ENCODE measurements around the gene TEAD1.
A peak's percentile ranks its signal among the peaks of the same experiment; 100 is the strongest.

The TEAD1 gene

DNA sequence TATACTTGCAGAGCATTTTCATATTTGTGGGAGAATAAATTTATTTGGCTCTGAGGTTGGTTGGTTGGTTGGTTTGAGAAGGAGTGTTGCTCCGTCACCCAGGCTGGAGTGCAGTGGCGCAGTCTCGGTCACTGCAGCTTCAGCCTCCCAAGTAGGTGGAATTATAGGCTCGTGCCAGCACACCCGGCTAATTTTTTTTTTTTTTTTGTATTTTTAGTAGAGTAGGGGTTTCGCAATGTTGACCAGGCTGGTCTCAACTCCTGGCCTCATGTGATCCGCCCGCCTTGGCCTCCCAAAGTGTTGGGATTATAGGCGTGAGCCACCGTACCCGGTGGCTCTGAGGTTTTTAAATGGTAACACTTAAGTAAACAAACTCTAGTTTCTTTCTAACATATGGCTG lies 161.1 kb downstream of the TEAD1 start:
- Histone ChIP-seq H3K27ac (no peak overlapping the region), H3K4me3 (no peak overlapping the region)

GRCh38 chr11:12838463-12839123 lies 164.4 kb downstream of the TEAD1 start:
- peak overlapping the region in 2 of 7 experiments; percentile 6 to 20 for H3K4me3 ChIP-seq

DNA sequence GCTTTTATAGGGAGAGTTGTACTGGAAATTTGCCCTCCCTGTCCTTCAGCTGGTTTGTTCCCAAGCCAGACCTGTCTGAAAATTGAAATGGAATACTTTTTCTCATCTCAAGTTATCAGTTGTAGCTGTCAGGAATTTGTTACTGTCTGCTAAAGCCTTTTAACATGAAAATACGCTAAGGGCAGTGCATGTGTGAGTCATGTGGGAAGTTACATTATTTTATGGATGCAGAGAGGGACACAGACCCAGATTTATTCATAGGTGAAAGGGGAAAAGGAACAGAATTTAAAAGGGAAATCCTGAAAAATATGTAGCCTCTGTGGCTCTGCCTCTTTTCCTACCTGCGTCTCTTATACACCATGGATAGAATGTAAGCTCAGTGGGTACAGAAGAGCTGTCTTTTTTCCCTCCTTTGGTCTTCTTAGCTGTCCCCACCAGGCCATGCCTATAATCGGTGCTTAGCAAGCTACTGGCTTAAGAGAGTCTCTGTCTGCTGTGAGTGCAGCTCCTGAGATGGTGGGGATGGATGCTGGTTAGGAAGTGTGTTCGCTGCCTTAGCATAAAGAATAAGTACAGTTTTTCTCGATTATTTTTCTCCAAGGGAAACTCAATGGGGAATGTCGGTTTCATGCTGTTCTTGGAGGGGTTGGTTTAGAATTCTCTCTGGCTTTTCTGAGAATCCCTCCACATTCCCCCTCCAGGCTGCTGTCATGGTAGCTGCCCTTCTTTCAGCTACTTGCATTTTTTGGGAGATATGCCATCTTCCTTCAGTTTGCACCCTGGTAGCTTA lies 166.8 kb downstream of the TEAD1 start:
- H3K4me3 ChIP-seq: no peak overlapping the region
- H3K27ac ChIP-seq: peak overlapping the region in 4 of 21 experiments; percentile 1 to 32 (median 27)

More at GRCh38 chr11:12838463-12839123, 164.4 kb downstream of the TEAD1 start:
- H3K27ac ChIP-seq: peak overlapping the region in 16 of 21 experiments; percentile 0 to 81 (median 54)

DNA sequence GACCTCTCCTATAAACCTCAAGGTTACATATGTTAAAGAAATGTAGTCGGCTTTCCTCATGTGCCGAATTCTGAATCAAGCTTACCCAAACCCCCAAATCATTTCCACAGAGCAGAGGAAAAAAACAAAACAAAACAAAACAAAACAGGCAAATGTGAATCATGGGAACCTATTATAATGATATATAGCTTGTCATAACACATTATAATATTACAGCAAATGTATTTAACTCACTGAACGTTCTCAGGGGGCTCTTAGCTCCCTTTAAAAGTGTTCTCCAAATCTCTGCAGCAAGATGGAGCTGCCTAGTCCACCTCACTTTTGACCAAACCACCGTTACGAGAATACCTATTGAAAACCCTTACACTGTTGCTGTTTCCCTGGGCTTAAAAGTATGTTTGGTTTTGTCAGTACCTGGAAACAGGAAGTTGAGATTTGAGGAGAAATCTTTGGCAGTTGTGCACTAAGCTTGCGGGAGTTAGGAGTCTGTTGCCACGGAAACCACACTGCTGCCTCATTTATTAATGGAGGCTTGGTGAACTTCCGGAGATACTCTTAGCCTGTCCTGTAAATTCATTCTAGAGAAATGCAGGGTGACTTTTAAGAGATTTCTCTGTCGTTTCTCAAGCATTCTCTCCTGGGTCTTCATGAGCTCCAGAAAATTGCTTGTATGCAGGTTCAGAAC lies 167.9 kb downstream of the TEAD1 start:
- Histone ChIP-seq H3K27ac (peak overlapping the region in 8 of 21 experiments; percentile 1 to 28 (median 11)), H3K4me3 (no peak overlapping the region)

DNA sequence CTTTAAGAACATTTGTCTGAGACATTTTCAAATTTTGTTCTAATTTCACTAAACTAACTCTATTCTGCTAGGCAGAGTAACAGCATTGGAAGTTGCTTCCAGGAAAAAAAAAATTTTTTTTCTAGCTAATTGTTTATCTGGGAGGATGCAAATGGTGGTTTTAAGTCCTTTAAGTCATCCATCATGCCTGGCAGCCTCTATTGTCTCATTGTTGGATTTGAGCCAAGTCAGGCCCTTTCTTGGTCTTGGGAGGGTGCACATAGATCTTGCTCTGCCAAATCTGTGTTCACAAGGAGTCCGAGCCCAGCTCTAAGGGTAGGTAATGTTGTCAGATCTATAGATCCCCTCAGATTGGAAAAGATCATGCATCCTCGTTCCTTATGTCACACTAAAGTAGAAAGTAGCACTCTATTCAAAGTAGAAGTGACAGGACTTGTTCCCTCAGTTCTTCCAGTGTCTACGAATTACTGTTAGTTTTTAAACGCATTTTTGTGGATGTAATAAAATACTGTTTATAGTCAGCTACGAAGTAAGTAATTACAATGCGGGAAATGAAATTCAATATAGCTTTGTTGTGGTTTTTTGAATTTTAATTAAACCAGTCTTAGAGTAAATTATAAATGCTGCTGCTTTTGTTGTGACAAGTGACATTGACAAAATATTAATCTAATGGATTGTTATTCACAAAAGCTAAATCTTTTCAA lies 168.9 kb downstream of the TEAD1 start:
- Histone ChIP-seq H3K4me3 (no peak overlapping the region), H3K27ac (no peak overlapping the region)

DNA sequence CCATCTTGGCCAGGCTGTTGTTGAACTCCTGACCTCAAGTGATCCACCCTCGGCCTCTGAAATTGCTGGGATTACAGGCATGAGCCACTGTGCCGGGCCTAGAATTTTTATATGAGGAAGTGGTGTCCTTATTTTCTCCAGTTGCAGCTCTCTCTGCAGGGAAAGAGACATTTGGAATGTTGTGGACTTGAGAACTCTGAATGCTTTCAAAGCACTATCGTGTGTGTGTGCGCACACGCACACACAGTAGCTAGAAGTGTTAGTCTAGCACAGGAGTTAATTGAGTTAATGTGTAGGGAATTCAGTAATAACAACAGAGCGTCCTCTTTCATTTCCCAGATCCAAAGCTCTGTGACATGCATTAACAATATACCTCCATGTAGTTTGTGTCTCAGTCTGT lies 170.9 kb downstream of the TEAD1 start:
- no peak overlapping the region for H3K4me3 ChIP-seq
- peak overlapping the region in 1 of 21 experiments; percentile 40 for H3K27ac ChIP-seq

- H3K27ac ChIP-seq: peak overlapping the region in 3 of 21 experiments; percentile 0 to 36 (median 13)
Measured at GRCh38 chr11:12845739-12846358, 171.6 kb downstream of the TEAD1 start.

DNA sequence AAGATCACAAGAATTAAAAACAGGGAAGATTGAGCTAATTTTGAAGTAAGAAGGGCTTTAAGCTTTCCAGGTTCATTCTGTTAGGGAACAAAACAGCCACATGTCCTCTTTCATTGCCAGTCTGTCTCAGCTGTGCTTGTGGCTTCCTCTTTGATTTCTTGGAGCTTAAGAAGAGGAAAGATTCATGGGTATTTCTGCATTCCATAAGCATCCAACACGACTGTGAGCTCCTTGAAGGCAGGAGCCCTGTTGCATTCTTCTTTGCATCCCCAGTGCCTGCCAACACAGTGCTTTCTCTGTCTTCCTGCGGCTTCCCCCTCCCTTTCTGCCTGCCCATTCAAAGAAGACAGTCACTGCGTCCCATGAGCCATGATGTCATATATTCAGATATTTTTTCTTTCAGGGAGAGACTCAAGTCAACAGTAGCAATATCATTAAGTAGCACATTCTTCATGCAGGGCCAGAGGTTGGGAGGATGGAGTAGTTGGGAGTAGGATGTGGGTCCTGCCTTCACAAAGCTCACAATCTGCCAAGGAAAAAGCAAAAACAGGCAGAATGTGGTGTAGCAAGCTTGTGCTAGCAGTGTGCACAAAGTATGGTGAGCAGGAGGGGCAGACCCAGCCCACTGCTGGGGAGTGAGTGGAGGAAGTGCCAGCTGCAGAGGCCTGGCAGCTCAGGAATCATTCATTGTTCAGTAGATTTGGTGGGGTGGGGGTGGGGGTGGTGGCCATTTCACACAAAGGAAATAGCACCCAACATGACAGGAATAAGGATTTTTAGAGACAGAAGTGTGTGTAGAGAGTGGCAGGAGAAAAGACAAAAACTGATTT lies 172.8 kb downstream of the TEAD1 start:
- H3K27ac ChIP-seq: peak overlapping the region in 1 of 21 experiments; percentile 0
- H3K4me3 ChIP-seq: no peak overlapping the region

More at GRCh38 chr11:12845739-12846358, 171.6 kb downstream of the TEAD1 start:
- H3K4me3 ChIP-seq: no peak overlapping the region

DNA sequence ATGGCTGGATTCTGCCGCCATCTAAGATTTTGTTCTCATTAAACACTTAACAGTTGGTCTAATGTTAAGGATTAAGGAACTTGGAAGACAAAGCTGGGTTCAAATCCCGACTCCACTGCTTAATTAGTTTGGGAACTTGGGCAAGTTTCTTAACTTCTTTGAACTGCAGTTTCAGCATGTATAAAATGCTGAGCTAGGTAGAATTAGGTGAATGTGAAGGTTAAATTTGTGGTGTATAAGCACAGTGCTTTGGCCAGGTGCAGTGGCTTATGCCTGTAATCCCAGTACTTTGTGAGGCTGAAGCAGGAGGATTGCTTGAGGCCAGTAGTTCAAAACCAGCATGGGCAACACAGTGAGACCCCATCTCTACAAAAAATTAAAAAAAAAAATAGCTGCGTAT lies 174.2 kb downstream of the TEAD1 start:
- no peak overlapping the region for H3K27ac ChIP-seq
- H3K4me3 ChIP-seq: no peak overlapping the region

DNA sequence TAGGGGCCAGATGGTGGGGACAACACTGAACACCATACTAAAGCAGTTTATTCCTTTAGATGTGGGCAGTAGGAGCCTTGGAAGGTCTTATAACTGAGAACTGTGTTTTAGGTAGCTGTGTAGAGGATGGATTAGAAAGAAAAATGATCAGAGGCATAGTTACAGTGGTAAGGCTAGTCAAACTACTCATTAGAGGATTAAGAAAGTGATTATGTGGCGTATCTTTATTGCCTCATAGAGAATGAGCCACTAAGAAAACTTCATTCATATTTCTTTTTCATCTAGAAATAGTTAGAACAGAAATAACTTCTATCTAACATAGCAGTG lies 179.1 kb downstream of the TEAD1 start:
- no peak overlapping the region for H3K27ac ChIP-seq

GRCh38 chr11:12853652-12854296 lies 179.6 kb downstream of the TEAD1 start:
- Histone ChIP-seq H3K4me3 (no peak overlapping the region), H3K27ac (no peak overlapping the region)

More for the DNA sequence above, 179.1 kb downstream of the TEAD1 start:
- H3K4me3 ChIP-seq: no peak overlapping the region

DNA sequence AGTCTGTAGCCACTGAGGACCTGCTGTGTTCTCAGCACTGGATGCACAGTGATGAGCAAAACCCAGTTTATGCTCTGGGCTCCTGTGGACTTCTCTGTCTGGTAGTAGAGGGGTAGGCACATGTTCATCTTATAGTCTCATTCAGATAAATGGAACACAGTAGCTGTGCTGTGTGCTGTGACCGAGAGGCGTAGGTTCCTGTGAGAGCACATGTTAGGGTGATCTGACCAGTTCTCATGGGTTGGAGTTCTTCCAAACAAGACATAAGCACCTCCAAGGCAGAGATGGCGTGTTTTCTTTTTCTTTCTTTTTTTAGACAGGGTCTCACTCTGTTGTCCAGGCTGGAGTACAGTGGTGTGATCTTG lies 180.1 kb downstream of the TEAD1 start:
- no peak overlapping the region for H3K4me3 ChIP-seq
- no peak overlapping the region for H3K27ac ChIP-seq

DNA sequence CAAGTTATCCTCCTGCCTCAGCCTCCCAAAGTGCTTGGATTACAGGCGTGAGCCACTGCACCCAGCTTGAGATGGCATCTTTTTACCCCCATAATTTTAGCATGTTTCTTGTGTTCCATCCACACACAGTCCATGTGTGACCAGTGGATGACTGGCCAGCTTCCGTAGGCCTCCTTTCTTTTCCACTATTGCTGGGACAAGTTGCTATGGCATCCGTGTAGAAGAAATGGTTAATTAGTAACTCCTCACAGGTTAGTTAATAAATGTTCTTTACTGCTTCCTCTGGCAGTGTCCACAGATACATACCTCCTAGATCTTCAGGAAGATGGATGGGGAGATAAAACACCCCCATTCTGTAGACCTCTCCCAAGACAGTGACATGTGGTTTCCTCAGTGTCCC lies 180.6 kb downstream of the TEAD1 start:
- Histone ChIP-seq H3K4me3 (no peak overlapping the region), H3K27ac (no peak overlapping the region)

- Histone ChIP-seq H3K27ac (no peak overlapping the region), H3K4me3 (no peak overlapping the region)
Measured at GRCh38 chr11:12856338-12856737, 182.1 kb downstream of the TEAD1 start.

GRCh38 chr11:12857572-12857971 lies 183.4 kb downstream of the TEAD1 start:
- no peak overlapping the region for H3K27ac ChIP-seq
- H3K4me3 ChIP-seq: no peak overlapping the region

DNA sequence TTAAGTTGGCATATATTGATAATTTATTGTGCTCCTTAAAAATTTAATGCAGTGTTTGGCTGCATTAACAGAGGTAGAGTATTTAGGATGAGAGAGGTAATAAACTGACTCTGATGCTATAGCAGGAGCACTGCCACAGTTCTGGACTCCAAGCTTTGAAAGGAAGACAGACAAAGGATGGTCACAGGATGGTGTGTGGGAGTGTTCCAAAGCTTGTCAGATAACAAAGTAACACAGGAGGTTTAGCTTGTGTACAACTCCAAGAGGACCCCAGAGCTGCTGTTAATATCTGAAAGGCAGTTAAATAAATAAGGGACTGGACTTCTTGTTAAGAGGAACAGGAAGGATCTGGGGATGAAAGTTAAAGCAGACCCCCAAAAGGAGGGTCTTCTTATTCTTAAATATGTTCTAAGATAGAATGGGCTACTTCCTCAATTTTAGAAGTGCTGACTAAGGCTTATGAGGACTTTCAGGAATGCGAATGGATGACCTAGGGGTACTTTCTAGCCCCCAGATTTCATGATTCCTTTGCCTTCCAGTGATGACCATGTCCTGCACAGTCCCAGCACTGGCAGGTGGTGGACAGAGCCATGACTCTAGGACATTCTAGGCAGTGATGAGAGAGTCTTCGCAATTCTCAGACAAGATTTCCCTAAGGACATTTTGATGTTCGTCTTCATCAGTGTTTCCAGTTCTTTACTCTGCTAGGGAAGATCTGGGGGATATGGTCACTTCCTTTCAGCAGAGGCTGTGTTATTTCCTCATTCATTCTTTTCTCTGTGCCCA lies 185.8 kb downstream of the TEAD1 start:
- H3K27ac ChIP-seq: no peak overlapping the region
- no peak overlapping the region for H3K4me3 ChIP-seq

DNA sequence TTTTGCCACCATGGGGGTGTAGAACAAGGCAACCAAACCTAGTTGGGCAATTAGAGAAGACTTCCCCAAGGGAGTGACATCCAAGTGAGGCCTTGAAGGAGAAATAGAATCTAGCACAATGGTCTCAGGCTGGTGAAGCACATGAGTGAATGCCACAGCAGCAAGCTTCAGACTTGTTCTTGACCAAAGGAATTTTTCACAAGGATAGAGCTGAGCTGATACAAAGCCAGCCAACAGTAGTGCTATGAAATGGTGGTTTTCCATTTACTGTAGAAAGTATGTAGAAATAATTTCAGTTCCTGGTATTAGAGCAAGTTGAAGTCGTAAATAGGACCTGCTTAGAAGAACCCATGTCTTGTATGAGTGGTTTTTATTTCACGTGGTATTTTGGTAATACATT lies 186.6 kb downstream of the TEAD1 start:
- no peak overlapping the region for H3K27ac ChIP-seq

More for the DNA sequence above, 186.6 kb downstream of the TEAD1 start:
- no peak overlapping the region for H3K4me3 ChIP-seq
